ENCODE results near the gene GTPBP1. TPM values are rescaled to one million over a fixed set of nuclear protein-coding genes. Genes with fewer than 3 reads are reported as not detected.

The GTPBP1 gene
- polyA plus RNA-seq, 1 experiment: 29.3 TPM

DNA sequence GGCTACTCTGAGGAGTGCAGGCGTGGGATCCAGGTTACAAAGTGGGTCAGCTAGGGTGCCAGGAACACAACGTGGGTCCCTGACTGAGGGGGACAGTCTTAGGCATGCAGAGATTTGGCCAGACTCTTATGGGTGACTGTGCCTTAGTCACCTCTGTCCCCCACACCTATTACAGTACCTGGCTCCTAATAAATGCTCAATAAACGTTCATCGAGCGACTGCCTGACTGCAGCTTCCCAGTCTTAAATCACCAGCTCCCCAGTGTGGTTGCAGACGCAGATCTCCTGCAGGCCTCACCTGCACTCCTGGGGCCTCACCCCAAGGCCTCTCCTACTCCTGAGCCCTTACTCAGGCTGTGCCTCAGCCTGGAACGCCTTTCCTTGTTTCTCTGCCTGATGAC lies 53.3 kb downstream of the GTPBP1 start:
- no peak for TF ChIP-seq CTCF (IDR thresholded peaks at IDR 0.05; ENCODE audit: low read depth, low read length)
- H3K9me3 ChIP-seq (ENCODE audit: control insufficient read depth, insufficient read depth, low read length): no peaks in the 10 kb centered on the region; the same call in 1 of the 2 replicates
- no peaks in the 10 kb centered on the region for H3K27me3 ChIP-seq (ENCODE audit: control insufficient read depth, insufficient read depth, low read length)
- CTCF ChIA-PET: interaction anchor here (1.7 kb wide), 1 partner anchor 10 kb away, joined by 16 read pairs; no protein-coding TSS in a partner anchor
- no peak for DNase-seq (ENCODE audit: low read depth, low spot score)
- no peak overlapping the region for H3K27ac ChIP-seq (ENCODE audit: low read depth, low read length)
- POLR2A ChIA-PET: no interaction called here
- no peak overlapping the region for H3K4me3 ChIP-seq (ENCODE audit: low read depth, low read length)

DNA sequence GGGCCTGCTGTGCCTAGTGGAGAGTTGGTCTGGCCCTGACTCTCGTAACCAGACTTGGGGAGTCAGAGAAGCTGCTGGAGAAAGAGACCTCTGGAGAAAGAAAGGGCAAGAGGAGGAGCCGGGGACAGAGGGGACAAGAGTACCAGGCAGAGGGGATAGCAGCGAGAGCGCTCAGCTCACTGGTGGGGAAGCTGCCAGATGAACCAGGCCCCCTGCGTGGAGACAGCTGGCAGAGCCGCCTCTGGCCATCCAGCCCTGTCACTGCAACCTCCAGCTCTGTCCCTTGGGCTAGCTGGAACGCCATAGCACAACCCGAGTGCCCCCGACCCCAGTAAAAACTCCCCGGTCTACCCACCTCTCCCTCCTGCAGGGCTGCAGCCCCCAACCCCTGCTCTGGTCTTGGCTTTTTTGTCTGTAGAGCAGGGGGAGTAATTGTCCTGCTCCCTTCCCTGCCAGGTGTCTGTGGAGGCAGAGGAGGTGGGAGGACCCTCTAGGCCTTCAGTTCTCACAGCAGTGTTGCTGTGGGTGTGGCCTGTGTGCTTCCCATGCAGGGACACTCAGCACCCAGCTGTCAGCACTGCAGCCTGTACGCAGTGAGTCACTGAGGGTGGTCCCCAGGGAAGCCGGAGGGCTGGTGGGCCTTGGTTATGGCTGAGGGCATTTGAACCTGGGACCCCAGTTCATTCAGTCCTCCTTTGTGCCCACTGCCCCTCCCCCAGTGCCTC lies 54.9 kb downstream of the GTPBP1 start:
- H3K27me3 ChIP-seq (ENCODE audit: control insufficient read depth, insufficient read depth, low read length): no peaks in the 10 kb centered on the region
- H3K4me3 ChIP-seq (ENCODE audit: low read depth, low read length): no peak overlapping the region
- CTCF ChIA-PET: interaction anchor here (1.1 kb wide), 1 partner anchor 8 kb away, joined by 5 read pairs; no protein-coding TSS in a partner anchor
- H3K27ac ChIP-seq (ENCODE audit: low read depth, low read length): no peak overlapping the region
- POLR2A ChIA-PET: interaction anchor here (0.6 kb wide), 1 partner anchor 29 kb away, joined by 3 read pairs; no protein-coding TSS in a partner anchor
- TF ChIP-seq CTCF (IDR thresholded peaks at IDR 0.05; ENCODE audit: low read depth, low read length): no peak
- no peak for DNase-seq (ENCODE audit: low read depth, low spot score)
- H3K9me3 ChIP-seq (ENCODE audit: control insufficient read depth, insufficient read depth, low read length): no peaks in the 10 kb centered on the region; the same call in 1 of the 2 replicates

GRCh38 chr22:38761202-38762162 lies 55.7 kb downstream of the GTPBP1 start:
- POLR2A ChIA-PET: interaction anchor here (0.6 to 0.7 kb wide), 2 partner anchors 29 to 345 kb away, joined by 3 read pairs; no protein-coding TSS in a partner anchor
- CTCF ChIA-PET: no interaction called here
- Histone ChIP-seq H3K27me3 (ENCODE audit: control insufficient read depth, insufficient read depth, low read length) (no peaks in the 10 kb centered on the region), H3K27ac (ENCODE audit: low read depth, low read length) (no peak overlapping the region), H3K9me3 (ENCODE audit: control insufficient read depth, insufficient read depth, low read length) (no peaks in the 10 kb centered on the region), H3K4me3 (ENCODE audit: low read depth, low read length) (no peak overlapping the region)
- DNase-seq (ENCODE audit: low read depth, low spot score): no peak
- no peak for TF ChIP-seq CTCF (IDR thresholded peaks at IDR 0.05; ENCODE audit: low read depth, low read length)

DNA sequence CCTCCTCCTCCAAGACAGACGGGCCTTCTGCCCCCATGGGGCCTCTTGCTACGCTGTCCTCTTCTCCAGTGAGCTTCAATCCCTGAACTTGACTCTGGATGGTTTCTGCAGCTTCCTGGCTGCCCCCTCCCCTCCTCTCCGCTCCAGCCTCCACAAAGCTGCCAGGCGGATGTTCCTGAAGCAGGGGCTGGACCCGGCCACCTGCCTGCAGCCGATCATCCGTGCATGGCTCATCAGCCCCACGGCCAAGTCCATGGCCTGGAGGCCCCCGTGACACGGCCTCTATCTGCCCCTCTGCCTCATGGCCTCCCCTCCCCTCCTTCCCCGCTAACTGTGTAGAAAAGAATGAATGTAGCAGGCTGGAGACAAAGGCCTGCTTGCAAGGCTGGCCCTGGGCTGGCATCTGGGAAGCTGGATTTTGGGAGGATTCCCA lies 56.8 kb downstream of the GTPBP1 start:
- no peak for DNase-seq (ENCODE audit: low read depth, low spot score)

More for the DNA sequence above, 56.8 kb downstream of the GTPBP1 start:
- CTCF ChIA-PET: no interaction called here
- no peak overlapping the region for H3K4me3 ChIP-seq (ENCODE audit: low read depth, low read length)
- TF ChIP-seq CTCF (IDR thresholded peaks at IDR 0.05; ENCODE audit: low read depth, low read length): no peak
- no peak overlapping the region for H3K27ac ChIP-seq (ENCODE audit: low read depth, low read length)
- H3K27me3 ChIP-seq (ENCODE audit: control insufficient read depth, insufficient read depth, low read length): no peaks in the 10 kb centered on the region
- POLR2A ChIA-PET: interaction anchor here (0.7 kb wide), 1 partner anchor 344 kb away, joined by 3 read pairs; no protein-coding TSS in a partner anchor
- H3K9me3 ChIP-seq (ENCODE audit: control insufficient read depth, insufficient read depth, low read length): no peaks in the 10 kb centered on the region

All from AG04450 (cell line).